Small intestine (tissue), 7 donors: ENCODE data around the gene GMDS. TPM values are rescaled to one million over a fixed set of nuclear protein-coding genes. Genes with fewer than 3 reads are reported as not detected.

Source experiments
- DNase-seq, 2 donors: peaks; one replicate each; pipeline versions ENCODE4 v3.0.0 to v3.0.0-alpha.2; 2013
- FAIRE-seq: peaks from 2 replicates; lab custom pipeline; 2012; peaks lifted over from hg19 to GRCh38; lab: Jason Lieb, UNC
- H3K27ac ChIP-seq, 3 donors: one replicate each; pipeline ENCODE4 v1.5.1; 2013; ENCODE audit warnings: low read length in 2 of 3, mild to moderate bottlenecking in 2 of 3, control low read depth in 1 of 3, inconsistent platforms in 1 of 3, low read depth in 1 of 3, moderate library complexity in 1 of 3
- H3K27me3 ChIP-seq, 3 donors: one replicate each; pipeline ENCODE4 v1.6.1; 2013; ENCODE audit warnings: low read length in 3 of 3, inconsistent platforms in 1 of 3; ENCODE audit not compliant: control insufficient read depth in 3 of 3, insufficient read depth in 3 of 3
- H3K36me3 ChIP-seq, 3 donors: one replicate each; pipeline ENCODE4 v1.6.1; 2013; ENCODE audit warnings: low read length in 3 of 3, inconsistent platforms in 1 of 3, low read depth in 1 of 3, mild to moderate bottlenecking in 1 of 3, moderate library complexity in 1 of 3; ENCODE audit not compliant: control insufficient read depth in 3 of 3, insufficient read depth in 2 of 3
- H3K4me1 ChIP-seq, 3 donors: one replicate each; pipeline ENCODE4 v1.6.1; 2013; ENCODE audit warnings: low read length in 2 of 3, inconsistent platforms in 1 of 3, low read depth in 1 of 3, mild to moderate bottlenecking in 1 of 3, moderate library complexity in 1 of 3; ENCODE audit not compliant: control insufficient read depth in 3 of 3, insufficient read depth in 2 of 3
- H3K4me3 ChIP-seq, 3 donors: one replicate each; pipeline ENCODE4 v1.5.1; 2013; ENCODE audit warnings: low read length in 3 of 3, control low read depth in 1 of 3, inconsistent platforms in 1 of 3, low read depth in 1 of 3, mild to moderate bottlenecking in 1 of 3, moderate library complexity in 1 of 3
- H3K9me3 ChIP-seq, 2 donors: one replicate each; pipeline ENCODE4 v1.6.1; 2013; ENCODE audit warnings: low read depth in 1 of 2, low read length in 1 of 2; ENCODE audit not compliant: control insufficient read depth in 2 of 2, insufficient read depth in 1 of 2
- WGBS, 3 donors: extraction: QIAGEN DNeasy Blood & Tissue Kit; methylation state at CpG; one replicate each; pipeline ENCODE4 v1.1.7; 2013; 5-methylcytosine and 5-hydroxymethylcytosine counted together
- polyA plus RNA-seq, 4 donors: library from polyadenylated mRNA; stranded (reverse) in 3 of 4; unstranded in 1 of 4; fragments of 200-250 nt in 3 of 4; fragments of 120-200 nt in 1 of 4; gene quantifications; one replicate each; pipeline versions ENCODE4 v1.2.1 to v1.2.3, GENCODE V29; 2013
- donor health status: healthy with polysubstance abuse.
- donor health status: control.
- donor health status: control.
- donor health status: Bipolar disorder and iron deficiency.
- donor health status: healthy.

The GMDS gene
- polyA plus RNA-seq, 4 donors, result 64.5 to 243 (median 200) TPM

DNA sequence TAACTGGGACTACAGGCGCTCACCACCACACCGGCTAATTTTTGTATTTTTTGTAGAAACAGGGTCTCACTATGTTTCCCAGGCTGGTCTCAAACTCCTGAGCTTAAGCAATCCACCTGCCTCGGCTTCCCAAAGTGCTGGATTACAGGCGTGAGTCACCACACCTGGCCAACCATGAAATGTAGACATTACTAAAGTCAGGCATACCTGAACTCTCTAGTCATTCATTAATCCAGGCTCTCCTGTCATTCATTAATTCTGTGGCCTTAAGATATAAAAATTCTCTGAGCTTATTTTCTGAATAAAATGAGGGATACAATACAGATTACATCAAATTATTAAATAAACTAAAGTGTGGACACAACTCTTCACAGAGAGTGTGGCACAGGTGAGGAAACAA, 159.7 kb downstream of the GMDS start:
- Histone ChIP-seq H3K36me3 (peaks cover 0 to 3% (median 2%) of the 10 kb centered on the region in 3 donors), H3K4me3 (no peak overlapping the region), H3K4me1 (no peaks in the 10 kb centered on the region), H3K9me3 (no peaks in the 10 kb centered on the region), H3K27ac (no peak overlapping the region), H3K27me3 (no peaks in the 10 kb centered on the region)
- 88 to 93% (median 92%) methylated on average over 4 of the region's 4 CpGs for WGBS, 3 donors
- FAIRE-seq (no peak), DNase-seq (peak in 1 of 2 donors; percentile 33)

DNA sequence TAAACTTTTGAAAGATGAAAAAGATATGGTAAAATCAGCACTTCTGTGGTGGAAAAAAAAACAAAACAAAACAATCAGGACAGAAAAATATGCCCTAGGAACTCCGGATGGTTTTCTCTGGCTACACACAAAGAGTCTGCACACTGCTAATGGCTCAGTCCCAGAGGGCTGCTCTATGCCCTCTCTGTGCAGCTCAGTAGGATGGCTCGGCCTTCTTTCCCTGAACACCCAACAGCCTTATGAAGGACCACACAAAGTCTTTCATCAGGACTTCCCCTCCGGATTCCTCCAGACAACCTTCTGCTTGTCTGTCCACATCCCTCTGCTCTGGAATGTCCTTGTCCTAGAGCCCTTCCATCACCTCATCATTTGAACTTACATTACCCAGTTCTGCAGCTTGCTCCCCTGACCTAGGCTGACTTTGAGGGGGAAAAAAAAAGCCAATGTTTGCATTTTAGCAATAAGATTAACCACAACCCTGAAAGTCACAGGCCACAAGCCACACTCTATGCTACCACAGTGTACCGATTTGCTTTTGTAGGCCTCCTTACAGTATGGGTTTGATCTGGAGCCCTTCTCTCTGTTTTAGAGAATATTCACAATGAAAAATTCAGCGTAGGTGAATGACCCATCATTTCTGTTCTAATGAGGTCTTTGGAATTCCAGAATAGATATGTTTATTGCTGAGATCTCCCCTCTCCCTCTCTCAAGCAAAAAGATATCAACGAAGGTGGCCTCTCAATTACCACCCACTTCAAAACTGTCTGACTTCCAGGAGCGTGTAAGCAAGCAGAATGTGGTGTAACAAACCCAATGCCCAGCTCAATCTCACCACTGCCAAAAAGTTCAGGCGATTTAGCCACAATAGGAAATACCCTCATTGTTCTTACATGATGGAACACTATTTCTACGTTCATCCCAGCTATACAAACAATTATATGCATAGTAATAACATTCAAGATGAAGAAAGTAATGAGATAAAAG, 164.0 kb downstream of the GMDS start:
- 75 to 89% (median 79%) methylated on average over 9 of the region's 9 CpGs for WGBS, 3 donors
- Histone ChIP-seq H3K27me3 (no peaks in the 10 kb centered on the region), H3K9me3 (peaks cover 0 to 5% of the 10 kb centered on the region in 2 donors), H3K4me1 (no peaks in the 10 kb centered on the region), H3K36me3 (peaks cover 0 to 4% (median 2%) of the 10 kb centered on the region in 3 donors), H3K27ac (no peak overlapping the region), H3K4me3 (no peak overlapping the region)
- peak in 1 of 2 donors; percentile 40 for DNase-seq
- no peak for FAIRE-seq

DNA sequence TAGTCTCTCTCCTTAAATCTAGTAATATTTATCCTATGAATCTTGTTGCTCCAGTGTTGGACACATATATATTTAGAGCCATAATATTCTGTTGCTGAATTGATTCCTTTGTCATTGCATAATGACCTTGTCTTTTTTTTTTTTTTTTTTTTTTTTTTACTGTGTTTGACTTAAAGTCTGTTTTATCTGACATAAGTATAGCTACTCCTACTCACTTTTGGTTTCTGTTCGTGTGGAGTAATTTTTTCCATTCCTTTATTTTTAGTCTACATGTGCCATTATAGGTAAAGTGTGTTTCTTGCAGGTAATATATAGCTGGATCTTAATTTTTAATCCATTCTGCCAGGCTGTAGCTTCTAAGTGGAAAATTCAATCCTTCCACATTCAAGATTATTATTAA, 166.5 kb downstream of the GMDS start:
- WGBS, 3 donors, result 52 to 63% (median 56%) methylated on average over 1 of the region's 1 CpG
- DNase-seq (no peak), FAIRE-seq (peak; percentile 30)
- no peaks in the 10 kb centered on the region for H3K27me3 ChIP-seq
- H3K27ac ChIP-seq, result no peak overlapping the region
- H3K36me3 ChIP-seq, result peaks cover 0 to 4% (median 2%) of the 10 kb centered on the region in 3 donors
- H3K4me3 ChIP-seq, result no peak overlapping the region
- H3K4me1 ChIP-seq, result no peaks in the 10 kb centered on the region
- peaks cover 0 to 5% of the 10 kb centered on the region in 2 donors for H3K9me3 ChIP-seq

DNA sequence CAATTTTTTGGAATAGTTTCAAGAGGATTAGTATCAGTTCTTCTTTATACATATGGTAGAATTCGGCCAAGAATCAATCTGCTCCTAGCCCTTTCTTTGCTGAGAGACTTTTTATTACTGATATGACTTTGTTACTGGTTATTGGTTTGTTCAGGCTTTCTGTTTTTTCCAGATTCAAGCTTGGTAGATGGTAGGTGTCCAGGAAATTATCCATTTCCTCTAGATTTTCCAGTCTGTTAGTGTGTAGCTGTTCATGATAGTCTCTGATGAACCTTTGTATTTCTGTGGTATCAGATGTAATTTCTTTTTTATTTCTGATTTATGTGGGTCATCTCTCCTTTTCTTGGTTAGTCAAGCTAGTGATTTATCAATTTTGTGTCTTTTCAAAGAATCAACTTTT, 167.6 kb downstream of the GMDS start:
- no peak for FAIRE-seq
- WGBS, 3 donors, result 89 to 97% (median 95%) methylated on average over 1 of the region's 1 CpG
- H3K9me3 ChIP-seq, result peaks cover 0 to 5% of the 10 kb centered on the region in 2 donors
- no peaks in the 10 kb centered on the region for H3K27me3 ChIP-seq
- H3K4me3 ChIP-seq, result no peak overlapping the region
- DNase-seq, result no peak
- peaks cover 0 to 4% (median 2%) of the 10 kb centered on the region in 3 donors for H3K36me3 ChIP-seq
- H3K27ac ChIP-seq, result no peak overlapping the region
- no peaks in the 10 kb centered on the region for H3K4me1 ChIP-seq

DNA sequence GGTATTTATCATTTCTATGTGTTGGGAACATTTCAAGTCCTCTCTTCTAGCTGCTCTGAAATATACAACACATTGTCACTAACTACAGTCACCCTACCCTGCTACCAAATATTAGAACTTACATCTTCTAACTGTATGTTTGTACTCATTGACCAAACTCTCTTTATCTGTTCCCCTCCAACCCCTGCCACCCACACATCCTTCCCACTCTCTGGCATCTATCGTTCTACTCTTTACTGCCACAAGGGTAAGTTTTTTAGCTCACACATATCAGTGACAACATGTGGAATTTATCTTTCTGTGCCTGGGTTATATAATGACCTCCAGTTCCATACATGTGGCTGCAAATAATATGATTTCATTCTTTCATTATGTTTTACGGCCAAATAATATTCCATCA, 171.9 kb downstream of the GMDS start:
- H3K4me3 ChIP-seq, result peak overlapping the region in 1 of 3 donors; percentile 1
- DNase-seq, result no peak
- FAIRE-seq, result no peak
- no peaks in the 10 kb centered on the region for H3K4me1 ChIP-seq
- no peaks in the 10 kb centered on the region for H3K36me3 ChIP-seq
- 86 to 91% (median 91%) methylated on average over 2 of the region's 2 CpGs for WGBS, 3 donors
- no peak overlapping the region for H3K27ac ChIP-seq
- no peaks in the 10 kb centered on the region for H3K9me3 ChIP-seq
- H3K27me3 ChIP-seq, result no peaks in the 10 kb centered on the region

DNA sequence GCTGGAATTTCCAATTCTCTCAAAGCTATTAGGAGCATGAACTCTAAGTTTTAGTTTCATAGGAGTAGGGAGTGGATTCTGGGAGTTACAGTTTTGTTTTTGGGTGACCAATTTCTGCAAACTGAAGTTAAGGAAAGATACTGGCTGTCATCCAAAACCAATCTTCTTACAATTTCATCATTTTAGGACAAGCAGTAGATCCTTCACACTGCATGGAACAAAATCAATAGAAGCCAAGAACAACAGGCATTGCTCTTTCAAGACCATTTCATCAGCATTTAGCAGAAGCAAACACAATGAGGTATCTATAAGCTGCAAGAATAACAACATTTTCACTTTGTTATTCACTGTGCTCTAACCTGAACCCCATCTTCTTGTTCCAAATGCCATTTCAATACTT, 173.0 kb downstream of the GMDS start:
- Histone ChIP-seq H3K27ac (no peak overlapping the region), H3K9me3 (no peaks in the 10 kb centered on the region), H3K4me3 (no peak overlapping the region), H3K4me1 (no peaks in the 10 kb centered on the region), H3K36me3 (no peaks in the 10 kb centered on the region), H3K27me3 (no peaks in the 10 kb centered on the region)
- FAIRE-seq, result no peak
- DNase-seq, result no peak

DNA sequence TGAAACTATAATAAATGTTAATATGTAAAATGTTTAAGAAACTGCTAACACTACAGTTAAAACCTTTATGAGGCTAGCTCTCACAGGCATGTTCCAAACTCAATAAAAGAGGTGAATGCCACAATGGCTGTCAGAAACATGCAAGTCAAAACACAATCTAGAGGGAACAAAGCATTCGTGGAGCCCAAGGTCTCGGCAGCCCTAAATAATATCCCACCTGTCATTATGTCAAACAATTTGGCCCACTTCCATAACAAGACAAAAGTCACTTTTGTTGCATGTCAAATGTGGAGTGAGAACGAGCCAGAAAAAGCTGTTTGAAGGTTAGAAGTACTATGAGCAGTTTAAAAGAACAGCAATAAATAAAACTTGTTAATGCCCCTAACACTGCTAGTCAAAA, 181.9 kb downstream of the GMDS start:
- no peaks in the 10 kb centered on the region for H3K4me1 ChIP-seq
- H3K4me3 ChIP-seq, result no peak overlapping the region
- H3K36me3 ChIP-seq, result peaks cover 0 to 5% (median 0%) of the 10 kb centered on the region in 3 donors
- 9 to 44% (median 29%) methylated on average over 3 of the region's 3 CpGs for WGBS, 3 donors
- FAIRE-seq (no peak), DNase-seq (no peak)
- no peaks in the 10 kb centered on the region for H3K27me3 ChIP-seq
- H3K9me3 ChIP-seq, result no peaks in the 10 kb centered on the region
- no peak overlapping the region for H3K27ac ChIP-seq

DNA sequence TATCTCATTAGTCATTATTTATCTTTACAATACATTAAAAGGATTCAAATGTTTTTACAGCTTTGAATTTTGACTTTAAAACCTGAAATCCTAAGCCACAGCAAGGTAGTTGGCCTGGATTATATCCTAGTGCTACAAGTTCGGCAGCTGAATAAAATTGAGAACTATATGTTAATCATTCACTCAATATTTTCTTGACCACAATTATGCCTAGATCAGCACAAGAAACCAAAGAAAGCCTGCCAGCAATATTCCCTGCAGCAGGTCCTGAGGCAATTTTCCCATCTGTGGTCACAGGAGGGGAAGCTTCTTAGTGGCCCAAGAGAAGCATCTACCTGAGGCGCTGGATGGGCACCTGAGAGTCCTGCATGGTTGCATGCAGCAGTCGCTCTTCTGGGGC, 183.5 kb downstream of the GMDS start:
- no peak for FAIRE-seq
- Histone ChIP-seq H3K4me1 (no peaks in the 10 kb centered on the region), H3K9me3 (no peaks in the 10 kb centered on the region), H3K36me3 (peaks cover 0 to 6% (median 0%) of the 10 kb centered on the region in 3 donors), H3K27me3 (no peaks in the 10 kb centered on the region), H3K4me3 (no peak overlapping the region), H3K27ac (no peak overlapping the region)
- WGBS, 3 donors, result 71 to 86% (median 78%) methylated on average over 3 of the region's 3 CpGs
- DNase-seq, result peak in 1 of 2 donors; percentile 8
